Activated T-helper 1 cell treated with anti-CD3 and anti-CD28 coated beads, Interleukin-2, amount 50 U/mL, for 16 hours (primary cell): ENCODE data around the gene EFNA1.

ENCODE experiments used
- DNase-seq, 2 donors: peaks; one replicate each; pipeline ENCODE4 v3.0.0-alpha.2; 2020; ENCODE audit warnings: low read depth in 1 of 2, low spot score in 1 of 2

Gene EFNA1

DNA sequence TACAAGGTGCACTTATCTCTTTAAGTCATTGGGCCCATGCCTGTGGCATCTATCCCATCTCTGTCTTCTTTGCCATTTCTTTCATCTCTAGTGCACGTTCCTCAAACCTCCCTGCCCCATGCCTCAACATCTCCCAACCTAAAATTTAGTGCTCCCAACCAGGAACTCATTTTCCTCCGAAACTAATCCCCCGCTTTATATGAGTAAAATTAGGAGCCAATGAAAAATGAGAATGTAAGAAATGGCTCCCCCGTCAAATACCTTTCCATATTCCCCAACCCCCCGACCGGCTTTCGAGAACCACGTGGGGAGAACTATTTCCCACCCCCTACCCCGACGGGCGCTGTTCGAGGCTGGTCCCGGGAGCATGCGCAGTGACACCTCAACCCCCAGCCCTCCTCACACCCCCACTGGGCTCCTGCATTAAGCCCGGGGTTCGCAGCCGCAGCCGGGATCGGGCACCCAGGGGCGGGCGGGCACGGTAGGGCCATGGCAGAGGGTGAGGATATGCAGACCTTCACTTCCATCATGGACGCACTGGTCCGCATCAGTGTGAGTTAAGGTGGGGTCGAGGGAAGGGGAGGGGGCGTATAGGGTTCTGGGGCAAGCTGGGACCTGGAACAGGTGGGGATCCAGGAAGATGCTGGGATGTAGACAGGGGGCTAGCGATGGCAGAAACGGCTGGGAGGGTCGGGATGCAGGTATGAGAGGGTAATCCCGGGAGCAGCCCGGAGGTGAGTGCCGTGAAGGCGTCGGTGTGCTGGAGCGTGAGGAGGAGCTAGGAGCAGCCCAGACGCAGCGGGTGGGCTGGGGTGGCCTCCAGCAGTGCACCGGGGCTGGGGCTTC, 46.0 kb downstream of the EFNA1 start, which contains the start of gene TRIM46:
Gene TRIM46, plus strand, starts transcription at position 372 of the 846 bp plus-strand sequence. Its CDS starts 118 bp downstream, at position 490.
- peak; percentile 26 to 52 for DNase-seq

DNA sequence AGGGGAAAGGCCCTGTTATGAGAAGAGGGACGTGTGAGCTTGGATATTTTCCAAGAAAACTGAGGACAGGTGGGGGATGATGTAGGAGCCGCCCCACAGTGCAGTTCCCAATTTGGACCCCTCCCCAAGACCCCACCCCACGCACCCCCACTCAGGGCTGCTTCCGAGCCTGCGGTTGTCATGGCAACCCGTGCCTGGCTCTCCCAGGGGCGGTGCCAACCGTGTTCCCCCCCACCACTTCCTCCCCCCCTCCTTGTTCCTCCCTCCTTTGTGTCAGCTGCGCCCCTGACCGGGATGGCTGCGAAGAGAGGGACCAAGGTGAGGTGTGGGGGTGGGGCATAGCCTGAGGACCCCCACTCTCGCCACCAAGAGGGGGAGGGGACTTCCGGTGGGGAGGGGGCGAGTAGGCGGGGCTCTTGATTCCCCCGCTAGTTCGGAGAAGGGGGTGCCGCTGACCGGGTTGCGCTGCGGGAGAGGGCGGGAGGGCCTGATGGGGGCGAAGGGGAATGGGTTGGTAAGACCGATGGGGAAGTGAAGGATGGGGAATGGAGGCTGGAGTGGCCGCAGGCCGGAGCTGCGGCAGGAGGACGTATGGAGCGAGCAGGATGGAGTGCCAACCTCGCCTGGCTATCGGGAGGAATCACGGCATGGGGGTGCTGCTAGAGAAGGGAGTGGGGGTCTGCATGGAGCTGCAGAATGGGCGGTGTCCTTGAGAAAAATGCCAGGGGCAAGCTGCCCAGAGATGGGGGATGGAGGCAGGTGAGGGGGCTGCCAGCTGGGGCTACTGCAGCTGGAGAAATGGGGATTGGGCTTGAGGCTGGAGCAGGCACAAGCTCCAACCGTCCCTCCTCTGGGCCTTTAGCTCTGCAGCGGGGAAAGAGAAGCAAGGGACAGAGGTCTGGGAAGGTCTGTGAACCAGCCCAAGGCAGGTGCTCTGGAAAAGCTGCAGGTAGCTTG, 46.9 kb downstream of the EFNA1 start:
- DNase-seq = peak; percentile 26 to 36

DNA sequence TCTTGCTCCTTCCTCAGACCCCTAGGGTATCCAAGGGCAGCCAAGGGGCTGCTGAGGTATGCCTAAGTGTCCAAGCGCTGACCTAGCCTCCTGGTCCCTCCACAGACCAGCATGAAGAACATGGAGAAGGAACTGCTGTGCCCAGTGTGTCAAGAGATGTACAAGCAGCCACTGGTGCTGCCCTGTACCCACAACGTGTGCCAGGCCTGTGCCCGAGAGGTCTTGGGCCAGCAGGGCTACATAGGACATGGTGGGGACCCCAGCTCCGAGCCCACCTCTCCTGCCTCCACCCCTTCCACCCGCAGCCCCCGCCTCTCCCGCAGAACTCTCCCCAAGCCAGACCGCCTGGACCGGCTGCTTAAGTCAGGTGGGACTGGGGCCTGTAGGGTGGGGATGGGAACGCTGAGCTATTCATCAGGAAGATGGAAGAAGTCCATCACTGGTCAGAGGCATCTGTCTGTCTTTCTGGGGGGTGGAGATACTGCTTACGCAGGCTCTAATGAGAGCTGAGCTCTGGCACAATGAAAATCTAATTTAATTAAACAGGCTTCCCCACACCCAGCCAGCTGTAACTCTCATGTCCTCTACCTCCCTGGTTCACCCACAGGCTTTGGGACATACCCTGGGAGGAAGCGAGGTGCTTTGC, 47.7 kb downstream of the EFNA1 start:
- DNase-seq = no peak

- no peak for DNase-seq
These were observed 48.3 kb downstream of the EFNA1 start for GRCh38 chr1:155175927-155176371.

DNA sequence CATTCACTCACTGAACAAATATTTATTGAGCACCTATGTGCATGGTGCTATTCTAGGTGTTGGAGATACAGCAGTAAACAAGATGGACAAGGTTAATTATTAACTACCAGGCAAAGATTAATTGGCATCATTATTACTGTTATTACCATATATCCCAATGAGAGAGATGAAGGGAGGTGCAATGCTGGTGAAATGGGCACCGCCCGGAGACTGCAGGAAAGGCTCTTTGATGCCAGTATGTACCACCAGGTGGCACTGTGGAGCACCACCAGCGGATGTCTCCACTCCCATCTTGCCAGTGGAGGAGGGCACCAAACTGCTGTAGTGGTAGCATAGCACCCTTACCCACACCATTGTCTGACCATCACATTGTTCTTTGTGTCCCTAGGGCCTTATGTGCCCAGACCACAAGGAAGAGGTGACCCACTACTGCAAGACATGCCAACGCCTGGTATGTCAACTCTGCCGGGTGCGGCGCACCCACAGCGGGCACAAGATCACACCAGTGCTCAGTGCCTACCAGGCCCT, 48.9 kb downstream of the EFNA1 start:
- peak; percentile 73 to 79 for DNase-seq

- no peak for DNase-seq
These were observed 49.7 kb downstream of the EFNA1 start for GRCh38 chr1:155177192-155177917.

DNA sequence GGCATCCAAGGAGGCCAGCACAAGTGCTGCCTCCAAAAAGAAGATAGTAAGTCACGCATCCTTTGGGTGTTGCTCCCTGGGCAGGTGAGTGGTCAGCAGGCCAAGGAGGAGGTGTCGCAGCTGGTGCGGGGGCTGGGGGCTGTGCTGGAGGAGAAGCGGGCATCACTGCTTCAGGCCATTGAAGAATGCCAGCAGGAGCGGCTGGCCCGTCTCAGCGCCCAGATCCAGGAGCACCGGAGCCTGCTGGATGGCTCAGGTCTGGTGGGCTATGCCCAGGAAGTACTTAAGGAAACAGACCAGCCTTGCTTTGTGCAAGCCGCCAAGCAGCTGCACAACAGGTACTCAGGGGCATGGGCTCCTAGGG, 50.2 kb downstream of the EFNA1 start:
- DNase-seq = no peak

DNA sequence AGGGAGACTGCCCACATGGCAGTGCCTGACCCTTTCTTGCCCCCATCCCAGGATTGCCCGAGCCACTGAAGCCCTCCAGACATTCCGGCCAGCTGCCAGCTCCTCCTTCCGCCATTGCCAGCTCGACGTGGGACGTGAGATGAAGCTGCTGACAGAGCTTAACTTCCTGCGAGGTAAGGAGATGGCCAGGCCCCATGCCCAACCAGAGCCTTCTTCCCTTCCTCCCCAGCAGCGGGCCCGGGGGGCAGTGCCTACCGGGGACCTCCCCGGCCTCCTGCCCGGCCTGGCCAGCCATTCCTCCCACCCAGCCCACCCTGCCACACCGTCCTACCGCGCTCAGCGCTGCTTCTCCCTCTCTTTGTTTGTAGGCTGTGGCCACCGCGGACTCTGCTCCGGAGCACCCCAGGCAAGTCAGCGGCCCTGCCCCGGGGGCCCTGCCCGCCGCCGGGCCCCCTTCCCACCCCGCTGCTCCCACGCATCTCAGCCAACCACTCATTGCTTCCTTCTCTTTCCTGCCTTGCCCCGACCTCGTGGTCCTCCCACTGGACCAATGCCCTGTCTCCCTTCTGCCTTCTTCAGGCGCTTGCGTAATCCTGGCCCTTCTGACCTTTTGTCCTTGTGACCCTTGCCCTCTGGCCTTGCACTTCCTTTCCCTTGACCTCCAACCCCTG, 50.9 kb downstream of the EFNA1 start:
- no peak for DNase-seq

DNA sequence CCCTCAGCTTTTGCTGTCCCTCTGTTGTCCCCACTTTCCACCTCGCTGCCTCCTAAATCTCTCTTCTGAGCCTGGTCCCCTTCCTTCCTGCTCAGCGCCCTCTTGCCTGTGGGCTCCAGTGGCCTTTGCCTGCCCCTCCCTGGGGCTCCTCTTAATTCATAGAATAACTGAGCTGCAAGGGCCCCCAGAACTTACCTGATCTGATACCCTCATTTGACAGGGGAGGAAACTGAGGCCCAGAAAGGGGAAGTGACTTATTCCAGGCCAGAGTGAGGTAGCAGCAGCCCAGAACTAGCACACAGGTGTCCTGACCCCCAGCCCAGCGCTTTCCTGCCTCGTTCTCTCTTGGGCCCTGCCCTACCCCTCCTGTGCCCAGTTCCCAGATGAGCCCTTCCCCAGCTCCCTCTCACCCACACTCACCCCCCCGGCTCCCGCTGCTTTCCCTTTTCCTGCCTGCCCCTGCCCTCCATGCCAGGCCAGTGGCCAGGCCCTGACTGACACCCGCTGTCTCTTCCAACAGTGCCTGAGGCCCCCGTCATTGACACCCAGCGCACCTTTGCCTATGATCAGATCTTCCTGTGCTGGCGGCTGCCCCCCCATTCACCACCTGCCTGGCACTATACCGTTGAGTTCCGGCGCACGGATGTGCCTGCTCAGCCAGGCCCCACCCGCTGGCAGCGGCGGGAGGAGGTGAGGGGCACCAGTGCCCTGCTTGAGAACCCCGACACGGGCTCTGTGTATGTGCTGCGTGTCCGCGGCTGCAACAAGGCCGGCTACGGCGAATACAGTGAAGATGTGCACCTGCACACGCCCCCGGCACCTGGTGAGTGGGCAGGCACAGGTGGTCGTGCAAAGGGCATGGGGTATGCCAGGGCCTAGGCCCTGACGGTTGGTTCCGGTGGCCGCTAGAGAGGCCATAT, 51.7 kb downstream of the EFNA1 start:
- DNase-seq = no peak

DNA sequence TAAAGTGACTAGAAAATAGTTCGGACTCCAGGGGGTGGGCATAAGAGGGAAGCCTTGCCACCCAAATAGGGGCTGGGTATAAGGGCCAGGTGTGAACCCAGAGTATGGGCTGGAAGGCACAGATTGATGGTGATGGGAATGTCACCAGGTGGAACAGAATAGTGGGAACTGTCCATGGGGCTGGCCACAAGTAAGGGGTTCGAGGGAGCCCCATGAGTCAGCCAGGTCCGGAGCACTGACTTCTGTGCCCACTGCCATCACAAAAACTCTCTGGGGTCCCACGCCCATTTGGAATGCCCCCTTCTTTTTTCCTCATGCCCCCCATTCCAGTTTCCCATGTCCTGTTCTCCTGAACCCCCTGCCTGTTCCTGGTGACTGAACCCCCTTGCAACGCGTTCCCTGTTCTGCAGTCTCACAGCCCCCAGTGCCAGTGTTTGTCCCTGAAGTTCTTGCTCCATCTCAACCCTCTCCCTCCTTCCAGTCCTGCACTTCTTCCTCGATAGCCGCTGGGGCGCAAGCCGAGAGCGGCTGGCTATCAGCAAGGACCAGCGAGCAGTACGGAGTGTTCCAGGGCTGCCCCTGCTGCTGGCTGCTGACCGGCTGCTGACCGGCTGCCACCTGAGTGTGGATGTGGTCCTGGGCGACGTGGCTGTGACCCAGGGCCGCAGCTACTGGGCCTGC, 53.8 kb downstream of the EFNA1 start:
- DNase-seq = no peak

DNA sequence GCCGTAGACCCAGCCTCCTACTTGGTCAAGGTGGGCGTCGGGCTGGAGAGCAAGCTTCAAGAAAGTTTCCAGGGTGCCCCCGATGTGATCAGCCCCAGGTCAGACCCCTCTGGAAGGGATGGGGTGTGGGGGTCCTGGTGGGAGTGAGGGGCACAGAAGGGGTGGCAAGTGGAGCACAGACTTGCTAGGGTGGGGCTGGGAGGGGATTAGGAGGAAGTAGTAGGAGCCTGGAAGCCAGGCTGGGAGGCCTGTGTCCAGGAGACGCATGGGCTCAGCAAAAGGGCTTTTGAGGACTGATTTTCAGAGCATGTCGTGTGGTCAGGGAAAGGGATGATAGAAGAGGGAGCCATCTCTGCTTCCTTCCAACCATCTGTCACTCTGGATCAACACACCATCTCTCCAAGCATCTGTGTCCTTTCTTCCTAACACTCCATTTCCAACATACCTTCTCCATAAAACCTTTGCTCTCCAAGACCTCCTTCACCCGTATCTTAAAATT, 54.4 kb downstream of the EFNA1 start:
- DNase-seq = no peak

GRCh38 chr1:155183775-155184221, 56.1 kb downstream of the EFNA1 start:
- DNase-seq = no peak

DNA sequence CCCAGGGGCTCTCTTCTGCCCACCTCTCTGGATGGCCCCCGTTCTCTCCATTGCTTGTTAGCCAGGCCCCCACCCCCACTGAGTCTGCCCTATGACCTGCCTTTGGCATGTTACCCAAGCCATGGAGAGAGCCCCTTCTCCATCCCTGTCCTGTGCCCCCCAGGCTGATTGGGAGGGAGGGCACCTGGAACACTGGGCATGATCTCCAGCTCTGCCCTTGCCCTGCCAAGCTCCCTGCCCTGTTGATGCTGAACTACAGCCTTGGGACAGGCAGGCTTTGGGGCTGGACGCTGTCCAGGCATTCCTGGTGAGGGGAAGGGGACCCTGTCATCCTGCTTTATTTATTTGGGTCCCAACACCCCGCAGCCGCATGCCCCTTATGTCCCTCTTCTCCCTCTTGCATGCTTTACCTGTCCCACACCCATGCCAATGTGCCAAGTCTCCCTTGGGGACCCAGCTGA, 56.7 kb downstream of the EFNA1 start:
- DNase-seq = no peak
